Measurements from ENCODE around the gene WDR87.
"Not testable (repeated sequence)": the region's sequence is repeated elsewhere in the genome, so short reads cannot be mapped to it uniquely, and the experiment has no call there.

The WDR87 gene

DNA sequence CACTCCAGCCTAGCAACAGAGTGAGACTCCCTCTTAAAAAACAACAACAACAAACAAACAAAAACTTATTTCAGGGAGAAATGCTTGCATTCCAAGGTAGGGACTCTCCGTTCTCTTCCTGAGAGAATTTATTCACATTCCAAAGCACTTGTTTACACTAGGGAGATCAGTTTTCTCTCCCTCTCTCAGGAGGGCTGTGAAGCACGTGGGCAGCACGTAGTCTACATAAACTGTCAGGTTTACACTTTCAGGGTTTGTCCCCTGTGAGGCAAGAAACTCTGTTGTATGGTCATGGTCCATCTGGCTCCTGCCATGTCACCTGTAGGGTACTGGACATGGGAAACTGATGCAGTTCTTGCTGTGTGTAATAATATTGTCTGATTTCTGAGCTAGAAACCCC, 31.6 kb downstream of the WDR87 start:
- DNase-seq: no peak

DNA sequence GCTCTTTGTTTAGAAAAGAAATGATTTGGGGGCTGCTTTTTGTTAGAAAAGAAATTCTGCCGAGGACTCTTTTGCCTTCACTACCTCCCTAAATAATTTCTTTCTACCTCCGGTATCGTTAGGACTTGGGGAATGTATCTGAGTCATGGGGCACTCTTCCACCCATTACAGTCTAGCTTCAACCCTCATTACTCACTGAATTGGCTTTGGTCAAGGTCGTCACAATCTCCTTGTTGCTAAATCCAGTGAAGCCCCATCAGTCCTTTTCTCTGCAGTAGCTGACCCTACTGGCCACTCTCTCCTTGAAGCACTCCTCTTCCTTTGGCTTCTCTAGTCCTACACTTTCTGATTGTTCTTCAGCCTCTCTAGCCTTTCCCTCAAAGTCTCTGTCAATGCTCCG, 34.0 kb downstream of the WDR87 start:
- no peak for DNase-seq

DNA sequence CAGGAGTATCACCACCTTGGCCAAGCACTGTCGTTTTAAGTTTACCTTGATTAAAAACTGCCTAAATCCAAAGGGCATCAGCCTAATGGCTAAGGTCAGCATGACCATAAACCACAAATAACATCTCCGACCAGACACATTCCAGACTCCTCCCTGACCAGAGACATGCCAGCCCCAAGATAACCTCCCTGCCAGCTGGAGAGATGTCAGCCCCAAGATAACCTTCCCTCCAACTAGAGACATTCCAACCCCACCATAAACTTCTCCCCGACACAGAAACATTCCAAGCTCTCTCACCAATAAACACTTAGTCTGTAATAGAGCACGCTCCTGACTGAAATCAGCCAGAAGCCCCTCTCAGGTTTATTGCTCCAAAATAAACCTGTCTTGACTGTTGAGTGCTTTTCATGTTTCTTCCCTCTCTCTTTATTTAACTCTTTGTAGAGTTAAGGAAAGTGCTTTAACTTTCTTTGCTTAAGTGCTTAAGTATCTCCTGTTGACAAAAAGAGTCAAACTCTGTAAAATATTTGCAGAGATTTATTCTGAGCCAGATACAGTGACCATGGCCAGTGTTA, 36.5 kb downstream of the WDR87 start:
- no peak for DNase-seq

DNA sequence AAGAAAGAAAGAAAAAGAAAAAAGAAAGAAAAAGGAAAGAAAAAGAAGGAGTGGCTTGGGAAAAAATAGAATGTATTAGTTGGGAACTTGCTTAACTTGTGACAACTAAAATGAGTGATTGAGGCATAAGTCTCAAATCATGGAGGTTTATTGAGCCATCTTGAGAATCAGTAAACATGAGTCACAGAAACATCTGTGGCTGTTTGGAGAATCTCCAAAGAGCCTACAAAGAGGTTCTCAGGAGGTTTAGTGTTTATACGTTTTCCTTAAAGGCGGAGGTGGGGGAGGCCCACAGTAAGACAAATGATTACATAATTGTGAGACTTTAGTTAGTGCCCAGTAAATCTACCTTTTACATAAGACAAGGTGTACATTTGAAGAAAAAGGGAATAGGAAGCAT, 38.6 kb downstream of the WDR87 start:
- DNase-seq: no peak

DNA sequence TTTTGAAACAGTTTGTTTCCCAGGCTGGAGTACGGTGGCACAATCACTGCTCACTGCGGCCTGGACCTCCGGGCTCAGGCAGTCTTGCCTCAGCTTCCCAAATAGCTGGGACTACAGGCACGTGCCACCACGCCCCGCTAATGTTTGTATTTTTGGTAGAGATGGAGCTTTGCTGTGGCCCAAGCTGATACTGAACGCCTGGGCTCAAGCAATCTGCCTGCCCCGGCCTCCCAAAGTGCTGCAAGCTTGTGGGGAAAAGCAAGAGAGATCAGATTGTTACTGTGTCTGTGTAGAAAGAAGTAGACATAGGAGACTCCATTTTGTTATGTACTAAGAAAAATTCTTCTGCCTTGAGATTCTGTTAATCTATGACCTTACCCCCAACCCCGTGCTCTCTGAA, 40.5 kb downstream of the WDR87 start:
- not testable (repeated sequence) for DNase-seq

DNA sequence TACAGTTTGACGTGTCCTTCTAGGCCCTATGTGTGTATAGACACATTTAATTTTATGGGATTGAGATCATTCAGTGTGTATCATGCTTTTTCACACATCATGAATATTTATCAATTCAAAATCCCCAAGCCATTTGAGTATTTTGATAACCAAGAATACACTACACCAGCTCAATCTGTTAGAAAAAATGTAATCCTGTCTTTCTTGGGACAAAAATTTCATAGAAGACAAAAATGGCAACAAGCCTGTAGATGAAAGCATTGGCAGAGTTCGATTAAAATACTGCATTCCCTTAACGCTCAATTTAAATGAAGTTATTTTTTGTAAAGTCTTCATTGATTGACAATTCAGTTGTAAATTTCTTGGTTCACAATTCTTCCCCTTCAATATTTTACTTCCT, 41.9 kb downstream of the WDR87 start:
- DNase-seq: no peak

DNA sequence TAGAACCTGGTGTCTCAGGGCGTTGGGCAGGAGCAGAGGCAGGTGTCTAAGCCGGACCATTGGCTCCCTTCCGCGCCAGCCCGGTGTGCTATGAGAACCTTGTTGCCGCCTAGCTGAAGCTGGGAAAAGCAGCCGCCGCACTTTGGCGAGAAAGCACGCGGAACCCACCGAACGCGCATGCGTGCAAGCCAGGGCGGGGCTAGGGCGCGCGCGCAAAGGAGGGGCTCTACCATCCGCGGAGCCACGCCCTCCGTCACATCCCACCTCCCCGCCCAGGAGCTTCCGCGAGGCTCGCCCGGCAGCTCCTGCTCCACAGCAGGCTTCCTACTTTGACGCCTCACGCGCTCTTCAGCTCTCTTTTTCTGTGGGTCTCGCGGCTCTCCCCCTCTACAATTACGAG, 51.3 kb downstream of the WDR87 start:
- DNase-seq: no peak

DNA sequence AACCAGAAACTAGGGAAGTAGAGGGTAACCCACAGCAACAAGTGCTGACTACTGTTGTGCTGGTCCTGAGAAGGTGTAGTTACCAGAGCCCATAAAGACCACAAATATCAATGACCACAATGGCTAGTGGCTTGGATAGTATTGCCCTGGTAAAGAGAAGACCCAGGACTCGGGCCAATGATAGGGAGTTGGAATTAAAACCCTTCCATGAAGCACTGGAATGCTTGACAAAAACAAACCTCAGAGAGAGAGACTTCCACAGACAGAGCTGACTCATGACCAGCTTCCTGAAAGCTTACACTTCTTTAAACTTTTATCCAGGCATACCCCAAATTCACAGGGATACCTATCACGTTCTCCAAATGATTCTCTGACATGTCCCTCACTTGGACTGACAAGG, 60.5 kb downstream of the WDR87 start:
- DNase-seq: no peak
